ENCODE results near the gene AFF3.

DNA sequence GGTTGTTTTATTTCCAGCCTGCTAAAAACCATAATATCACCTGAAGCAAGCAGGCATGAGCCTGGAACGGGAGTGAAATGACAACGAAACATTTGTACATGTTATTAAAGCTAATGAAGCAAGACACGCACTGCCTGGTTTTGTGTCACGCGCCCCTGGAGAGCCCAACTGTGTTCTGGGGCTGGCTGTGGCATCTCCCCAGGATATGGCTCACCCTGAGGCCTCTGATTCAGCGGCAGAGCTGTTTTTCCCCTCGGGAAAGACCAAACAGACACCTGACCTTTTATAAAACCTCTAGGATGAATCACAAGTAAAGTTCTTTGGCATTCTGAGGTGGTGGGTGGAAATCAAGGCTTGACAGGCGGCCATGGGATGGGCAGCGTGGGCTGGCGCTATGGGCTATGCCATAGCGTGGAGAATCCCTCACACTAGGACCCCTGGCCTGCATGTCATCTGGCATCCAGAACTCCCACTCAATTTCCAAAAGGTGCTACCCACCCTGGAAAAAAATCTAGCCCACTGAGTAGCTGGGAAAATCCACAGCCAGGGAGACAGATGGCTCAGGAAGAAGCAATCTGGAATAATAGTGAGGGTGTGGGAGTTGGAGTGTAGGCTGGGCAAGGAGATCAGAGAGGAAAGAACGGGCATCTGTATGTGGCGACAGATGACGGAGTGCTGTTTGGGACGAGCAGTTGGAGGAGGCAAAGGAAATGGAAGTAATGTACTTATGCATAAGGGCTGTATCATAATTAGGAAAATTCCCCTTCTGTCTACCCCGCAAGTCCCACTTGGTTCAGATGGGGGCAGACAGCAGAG, 262.0 kb downstream of the AFF3 start:
- TF ChIP-seq, protein P1, sequence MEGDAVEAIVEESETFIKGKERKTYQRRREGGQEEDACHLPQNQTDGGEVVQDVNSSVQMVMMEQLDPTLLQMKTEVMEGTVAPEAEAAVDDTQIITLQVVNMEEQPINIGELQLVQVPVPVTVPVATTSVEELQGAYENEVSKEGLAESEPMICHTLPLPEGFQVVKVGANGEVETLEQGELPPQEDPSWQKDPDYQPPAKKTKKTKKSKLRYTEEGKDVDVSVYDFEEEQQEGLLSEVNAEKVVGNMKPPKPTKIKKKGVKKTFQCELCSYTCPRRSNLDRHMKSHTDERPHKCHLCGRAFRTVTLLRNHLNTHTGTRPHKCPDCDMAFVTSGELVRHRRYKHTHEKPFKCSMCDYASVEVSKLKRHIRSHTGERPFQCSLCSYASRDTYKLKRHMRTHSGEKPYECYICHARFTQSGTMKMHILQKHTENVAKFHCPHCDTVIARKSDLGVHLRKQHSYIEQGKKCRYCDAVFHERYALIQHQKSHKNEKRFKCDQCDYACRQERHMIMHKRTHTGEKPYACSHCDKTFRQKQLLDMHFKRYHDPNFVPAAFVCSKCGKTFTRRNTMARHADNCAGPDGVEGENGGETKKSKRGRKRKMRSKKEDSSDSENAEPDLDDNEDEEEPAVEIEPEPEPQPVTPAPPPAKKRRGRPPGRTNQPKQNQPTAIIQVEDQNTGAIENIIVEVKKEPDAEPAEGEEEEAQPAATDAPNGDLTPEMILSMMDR (IDR thresholded peaks at IDR 0.05) = no peak
- no peak for TF ChIP-seq POLR2A (IDR thresholded peaks at IDR 0.05)
